GM12878 (cell line): ENCODE data around the gene HBP1. TPM values are rescaled to one million over a fixed set of nuclear protein-coding genes. Genes with fewer than 3 reads are reported as not detected.

Source experiments
- ATAC-seq: fragments of 200-7000 bp; cut with Tn5 transposase; 3 replicates; pipeline ENCODE4 v1.9.1; 2020; ENCODE audit warnings: mild to moderate bottlenecking, moderate library complexity
- BruUV-seq: library from RNA; stranded (reverse); fragments of 400-500 nt; replicated peaks from 2 replicates; lab custom pipeline; 2021; lab: Mats Ljungman, UMichigan
- CTCF ChIA-PET: fragments of 300-600 bp; sonication (Branson Sonifier 250); formaldehyde crosslinking; extraction: SDS; loops from one replicate; lab custom pipeline; 2021; ENCODE audit warnings: inconsistent platforms; lab: Yijun Ruan, JAX
- POLR2A ChIA-PET: fragments of 350-600 bp; formaldehyde crosslinking; extraction: SDS; loops from one replicate; lab custom pipeline; 2021; ENCODE audit warnings: inconsistent platforms; lab: Charles Lee
- RAD21 ChIA-PET: fragments of 300-600 bp; sonication (Branson Sonifier 250); formaldehyde crosslinking; loops from one replicate; lab custom pipeline; 2023; ENCODE audit warnings: antibody characterized with exemption; ENCODE audit not compliant: unreplicated experiment; lab: Charles Lee
- SMC1A ChIA-PET: fragments of 300-600 bp; sonication (Branson Sonifier 250); formaldehyde crosslinking; loops from one replicate; lab custom pipeline; 2023; ENCODE audit not compliant: unreplicated experiment, uncharacterized antibody; lab: Charles Lee
- DNase-seq: peaks from one replicate; pipeline ENCODE4 v3.0.0-alpha.2; 2011; ENCODE audit warnings: low read depth, low spot score
- FAIRE-seq: peaks from 3 replicates; lab custom pipeline; 2011; peaks lifted over from hg19 to GRCh38; lab: Jason Lieb, UNC
- H2AFZ ChIP-seq: 2 replicates; pipeline ENCODE4 v1.6.0; 2011; ENCODE audit warnings: low read depth, low read length, control low read depth; ENCODE audit not compliant: control insufficient read depth
- H3K27ac ChIP-seq: 2 replicates; pipeline ENCODE4 v1.5.1; 2011; ENCODE audit warnings: control low read depth; ENCODE audit not compliant: control insufficient read depth, insufficient read depth
- H3K27me3 ChIP-seq, 2 experiments: replicated peaks in 1 of 2; 2 replicates each; pipeline versions ENCODE4 v1.6.0 to v1.6.1; 2011; ENCODE audit warnings: low read length in 1 of 2; ENCODE audit not compliant: control insufficient read depth in 2 of 2, insufficient read depth in 2 of 2
- H3K36me3 ChIP-seq, 2 experiments: 2 replicates each; pipeline ENCODE4 v1.5.1; 2011; ENCODE audit warnings: low read length in 1 of 2; ENCODE audit not compliant: control insufficient read depth in 2 of 2, insufficient read depth in 2 of 2
- H3K4me1 ChIP-seq: 2 replicates; pipeline ENCODE4 v1.6.1; 2011; ENCODE audit warnings: mild to moderate bottlenecking, low read length, moderate library complexity, mixed read lengths; ENCODE audit not compliant: control insufficient read depth, insufficient read depth
- H3K4me2 ChIP-seq: 2 replicates; pipeline ENCODE4 v1.6.0; 2011; ENCODE audit warnings: control low read depth; ENCODE audit not compliant: control insufficient read depth, insufficient read depth
- H3K4me3 ChIP-seq: fragments of 200-600 bp; sonication (generic); 2 replicates; pipeline ENCODE4 v1.5.1; 2016
- H3K79me2 ChIP-seq: 2 replicates; pipeline ENCODE4 v1.6.0; 2011; ENCODE audit warnings: low read length; ENCODE audit not compliant: control insufficient read depth, insufficient read depth
- H3K9ac ChIP-seq: 2 replicates; pipeline ENCODE4 v1.8.0; 2011; ENCODE audit warnings: low read length, control low read depth, mixed read lengths; ENCODE audit not compliant: control insufficient read depth, insufficient read depth
- H3K9me3 ChIP-seq: replicated peaks from 3 replicates; pipeline ENCODE4 v1.5.1; 2011; ENCODE audit warnings: mild to moderate bottlenecking, low read length; ENCODE audit not compliant: control insufficient read depth, insufficient read depth
- H4K20me1 ChIP-seq: 2 replicates; pipeline ENCODE4 v1.6.0; 2011; ENCODE audit not compliant: control insufficient read depth, insufficient read depth
- CHD4 ChIP-seq: fragments of 200-600 bp; sonication (generic); IDR thresholded peaks from 2 replicates; pipeline ENCODE4 v1.6.1; 2016; ENCODE audit warnings: mild to moderate bottlenecking
- CTCF ChIP-seq, 3 experiments: IDR thresholded peaks in 2 of 3; conservative IDR thresholded peaks in 1 of 3; 2 replicates each; pipeline ENCODE4 v1.5.1; 2011; ENCODE audit warnings: low read depth in 3 of 3, low read length in 3 of 3, mild to moderate bottlenecking in 3 of 3, control low read depth in 2 of 3, moderate library complexity in 2 of 3, inconsistent platforms in 1 of 3, mixed read lengths in 1 of 3; ENCODE audit not compliant: control insufficient read depth in 2 of 3, insufficient read depth in 1 of 3; ENCODE audit errors: extremely low read depth in 1 of 3
- E2F4 ChIP-seq: IDR thresholded peaks from 2 replicates; pipeline ENCODE4 v1.6.1; 2012; ENCODE audit warnings: low read depth, low read length, improper control_type of control experiment
- HCFC1 ChIP-seq: fragments of 150-350 bp; IDR thresholded peaks from 2 replicates; pipeline ENCODE4 v1.6.1; 2014; ENCODE audit warnings: low read length
- IKZF1 ChIP-seq: fragments of 450-650 bp; conservative IDR thresholded peaks from 2 replicates; pipeline ENCODE4 v1.6.1; 2017; ENCODE audit warnings: antibody characterized with exemption, mild to moderate bottlenecking
- IRF4 ChIP-seq: IDR thresholded peaks from 2 replicates; pipeline ENCODE4 v1.6.1; 2011; ENCODE audit warnings: low read depth, low read length
- IRF5 ChIP-seq: fragments of 450-650 bp; IDR thresholded peaks from 2 replicates; pipeline ENCODE4 v1.6.1; 2017; ENCODE audit warnings: borderline replicate concordance
- LARP7 ChIP-seq: fragments of 450-650 bp; IDR thresholded peaks from 2 replicates; pipeline ENCODE4 v1.6.1; 2017; ENCODE audit warnings: mild to moderate bottlenecking
- MXI1 ChIP-seq: fragments of 150-350 bp; IDR thresholded peaks from 2 replicates; pipeline ENCODE4 v1.6.1; 2011; ENCODE audit warnings: low read depth, mild to moderate bottlenecking, inconsistent platforms, low read length, improper control_type of control experiment
- SMAD1 ChIP-seq: fragments of 450-650 bp; IDR thresholded peaks from 2 replicates; pipeline ENCODE4 v1.6.1; 2018; ENCODE audit warnings: mild to moderate bottlenecking, low read depth; ENCODE audit not compliant: partially characterized antibody
- STAT1 ChIP-seq: fragments of 450-650 bp; conservative IDR thresholded peaks from 2 replicates; pipeline ENCODE4 v1.6.1; 2014; ENCODE audit warnings: antibody characterized with exemption, mild to moderate bottlenecking
- TAF1 ChIP-seq: IDR thresholded peaks from 2 replicates; pipeline ENCODE4 v1.6.1; 2011; ENCODE audit warnings: mild to moderate bottlenecking, low read depth, low read length, borderline replicate concordance
- ZBTB33 ChIP-seq: fragments of 450-650 bp; IDR thresholded peaks from 2 replicates; pipeline ENCODE4 v1.6.1; 2017; ENCODE audit warnings: mild to moderate bottlenecking
- WGBS: methylation state at CpG from one replicate; pipeline ENCODE4 v1.1.6; 2016; ENCODE audit warnings: low lambda C conversion rate; ENCODE audit not compliant: insufficient replicate concordance, insufficient coverage; ENCODE audit errors: missing lambda C conversion rate; 5-methylcytosine and 5-hydroxymethylcytosine counted together
- in situ Hi-C: fragments of 300-500 bp; cut with MboI; formaldehyde crosslinking; loops from 9 replicates; pipeline ENCODE4 v1.14.3; 2018; ENCODE audit warnings: mixed read lengths
- intact Hi-C: fragments of 100-400 bp; cut with micrococcal nuclease; formaldehyde crosslinking; loops from one replicate; pipeline ENCODE4 v1.14.2; 2022; ENCODE audit not compliant: unreplicated experiment
- polyA plus RNA-seq, 11 experiments: library from polyadenylated mRNA; depleted of rRNA in 4 of 11; unstranded in 6 of 11; stranded (reverse) in 5 of 11; fragments of >200 nt; fragmentation: Nextera tagmentation in 4 of 11; fragmentation: Illumina TruSeq in 1 of 11; extraction: Ambion mirVana in 4 of 11; extraction: Trizol in 1 of 11; gene quantifications; 1 replicate in 1 of 11; 2 replicates in 10 of 11; pipeline versions ENCODE4 v1.2.1 to v1.2.3, GENCODE V29; 2011 to 2016; ENCODE audit warnings: inconsistent platforms in 2 of 11, missing spikeins in 2 of 11, low read depth in 1 of 11
- total RNA-seq, 4 experiments: library from RNA; depleted of rRNA in 3 of 4; stranded (reverse); fragments of >200 nt in 3 of 4; fragmentation: Illumina TruSeq in 1 of 4; extraction: Trizol in 1 of 4; gene quantifications; 2 replicates each; pipeline versions ENCODE4 v1.2.1 to v1.2.3, GENCODE V29; 2013 to 2021

Gene HBP1
- total and polyA plus RNA-seq, 10 of the 15 experiments (the other 5 are each of a cell fraction or from before 2014, with no cell fraction given), result 5.8 to 30.9 (median 9.4) TPM

- TF ChIP-seq IRF5, result no peak
- no peak for TF ChIP-seq E2F4
- no peak for TF ChIP-seq LARP7
- TF ChIP-seq MXI1, result no peak
These were observed 16.9 kb downstream of the HBP1 start (continued) for GRCh38 chr7:107185716-107186115.

- TF ChIP-seq ZBTB33 (no peak), HCFC1 (no peak), STAT1 (no peak), IKZF1 (no peak), CHD4 (no peak), SMAD1 (no peak), CTCF (IDR thresholded peaks at IDR 0.05 in 2 of 3, conservative IDR thresholded peaks at IDR 0.05 in 1 of 3; ENCODE audit: control insufficient read depth in 2 of 3, extremely low read depth in 1 of 3, insufficient read depth in 1 of 3, low read depth in 3 of 3, low read length in 3 of 3) (no peak), IRF4 (no peak), TAF1 (no peak)
- ChIA-PET RAD21 (no interaction called here), POLR2A (interaction anchor here (0.7 to 1.0 kb wide), 2 partner anchors 12 to 14 kb away, joined by 3 read pairs; no protein-coding TSS in a partner anchor), SMC1A (no interaction called here), CTCF (no interaction called here)
- intact Hi-C loops, result no loop called here
- H3K36me3 ChIP-seq, result peaks cover 0 to 7% of the 10 kb centered on the region in 2 experiments; a peak in 1 of 4 replicates
- FAIRE-seq, result no peak
- H3K4me1 ChIP-seq, result no peaks in the 10 kb centered on the region
- ATAC-seq, result no peak
- H3K9ac ChIP-seq, result no peak overlapping the region
- no TSS peak for BruUV-seq
- no peak for DNase-seq
- in situ Hi-C loops, result no loop called here
- no peaks in the 10 kb centered on the region for H4K20me1 ChIP-seq
- H3K9me3 ChIP-seq, result no peaks in the 10 kb centered on the region
- H3K4me2 ChIP-seq, result no peak overlapping the region
- no peak overlapping the region for H2AFZ ChIP-seq
- 93% methylated on average over 4 of the region's 4 CpGs for WGBS
- no peaks in the 10 kb centered on the region for H3K27me3 ChIP-seq
- H3K79me2 ChIP-seq, result no peaks in the 10 kb centered on the region
- no peak overlapping the region for H3K4me3 ChIP-seq
- H3K27ac ChIP-seq, result no peak overlapping the region
These were observed 17.4 kb downstream of the HBP1 start for GRCh38 chr7:107186240-107186639.
